HL-60 (cell line): Measurements from ENCODE around the gene DDO.

Experiments used
- POLR2AphosphoS5 ChIP-seq: IDR thresholded peaks from 2 replicates; pipeline ENCODE4 v1.6.1; 2012; ENCODE audit warnings: low read depth
- TF ChIP-seq, protein P1 (sequence below): IDR thresholded peaks from one replicate; pipeline ENCODE4 v1.5.1; 2011; ENCODE audit warnings: low read length, control low read depth, inconsistent platforms; ENCODE audit not compliant: insufficient read depth

DNA sequence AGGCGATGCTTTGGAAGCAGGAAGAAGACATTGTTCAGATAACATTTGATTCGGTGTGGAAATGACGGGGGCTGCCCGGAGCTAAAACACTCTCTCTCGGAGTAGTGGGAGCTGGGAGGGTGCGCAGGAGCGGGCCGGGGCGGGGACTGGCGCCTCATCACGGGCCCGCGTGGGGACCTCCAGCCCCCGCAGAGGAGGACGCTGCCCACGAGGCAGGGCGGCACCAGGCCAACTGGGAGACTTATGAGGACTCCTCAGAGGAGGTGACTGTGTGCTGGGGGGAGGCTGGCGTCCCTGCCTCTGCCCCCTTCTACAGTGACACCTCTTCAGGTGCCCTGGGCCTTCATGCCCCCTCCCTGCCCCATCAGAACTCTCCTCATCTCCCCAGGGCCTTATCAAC is 15.2 kb downstream of the DDO start:
- TF ChIP-seq, protein P1, sequence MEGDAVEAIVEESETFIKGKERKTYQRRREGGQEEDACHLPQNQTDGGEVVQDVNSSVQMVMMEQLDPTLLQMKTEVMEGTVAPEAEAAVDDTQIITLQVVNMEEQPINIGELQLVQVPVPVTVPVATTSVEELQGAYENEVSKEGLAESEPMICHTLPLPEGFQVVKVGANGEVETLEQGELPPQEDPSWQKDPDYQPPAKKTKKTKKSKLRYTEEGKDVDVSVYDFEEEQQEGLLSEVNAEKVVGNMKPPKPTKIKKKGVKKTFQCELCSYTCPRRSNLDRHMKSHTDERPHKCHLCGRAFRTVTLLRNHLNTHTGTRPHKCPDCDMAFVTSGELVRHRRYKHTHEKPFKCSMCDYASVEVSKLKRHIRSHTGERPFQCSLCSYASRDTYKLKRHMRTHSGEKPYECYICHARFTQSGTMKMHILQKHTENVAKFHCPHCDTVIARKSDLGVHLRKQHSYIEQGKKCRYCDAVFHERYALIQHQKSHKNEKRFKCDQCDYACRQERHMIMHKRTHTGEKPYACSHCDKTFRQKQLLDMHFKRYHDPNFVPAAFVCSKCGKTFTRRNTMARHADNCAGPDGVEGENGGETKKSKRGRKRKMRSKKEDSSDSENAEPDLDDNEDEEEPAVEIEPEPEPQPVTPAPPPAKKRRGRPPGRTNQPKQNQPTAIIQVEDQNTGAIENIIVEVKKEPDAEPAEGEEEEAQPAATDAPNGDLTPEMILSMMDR, result no peak
- no peak for TF ChIP-seq POLR2AphosphoS5
